HepG2 (cell line): Measurements from ENCODE around the gene PPP1R27. TPM values are rescaled to one million over a fixed set of nuclear protein-coding genes. Genes with fewer than 3 reads are reported as not detected.

Experiments
- EED ChIP-seq: sonication (generic); formaldehyde crosslinking; IDR thresholded peaks from 2 replicates; pipeline ENCODE4 v1.5.0; 2020; ENCODE audit warnings: mild to moderate bottlenecking, missing genetic modification reagents
- HES4 ChIP-seq: sonication (generic); formaldehyde crosslinking; IDR thresholded peaks from 2 replicates; pipeline ENCODE4 v1.9.0; 2021; ENCODE audit warnings: mild to moderate bottlenecking, missing genetic modification reagents, borderline replicate concordance
- IRX3 ChIP-seq: sonication (generic); formaldehyde crosslinking; IDR thresholded peaks from 2 replicates; pipeline ENCODE4 v1.8.1; 2023; ENCODE audit warnings: mild to moderate bottlenecking, low read depth, missing genetic modification reagents, borderline replicate concordance
- KDM2A ChIP-seq: sonication (generic); formaldehyde crosslinking; IDR thresholded peaks from 2 replicates; pipeline ENCODE4 v1.4.0; 2020; ENCODE audit warnings: low read depth, missing genetic modification reagents, borderline replicate concordance
- MED1 ChIP-seq: sonication (generic); formaldehyde crosslinking; IDR thresholded peaks from 2 replicates; pipeline ENCODE4 v1.4.0; 2020; ENCODE audit warnings: missing genetic modification reagents
- POLR2AphosphoS5 ChIP-seq: IDR thresholded peaks from 2 replicates; pipeline ENCODE4 v1.6.1; 2012; ENCODE audit warnings: low read depth, low read length
- RBM39 ChIP-seq: fragments of 200-400 bp; formaldehyde crosslinking; IDR thresholded peaks from one replicate; pipeline ENCODE4 v1.6.1; 2018; ENCODE audit warnings: antibody characterized with exemption, mild to moderate bottlenecking, low read depth, low read length; ENCODE audit not compliant: poor library complexity, severe bottlenecking
- SMYD3 ChIP-seq: sonication (generic); formaldehyde crosslinking; IDR thresholded peaks from 2 replicates; pipeline ENCODE4 v1.8.1; 2023; ENCODE audit warnings: mild to moderate bottlenecking, missing genetic modification reagents
- SP2 ChIP-seq: sonication (generic); formaldehyde crosslinking; IDR thresholded peaks from 2 replicates; pipeline ENCODE4 v1.5.1; 2020; ENCODE audit warnings: mild to moderate bottlenecking, missing genetic modification reagents
- SP4 ChIP-seq: sonication (generic); formaldehyde crosslinking; IDR thresholded peaks from 2 replicates; pipeline ENCODE4 v1.8.1; 2023; ENCODE audit warnings: mild to moderate bottlenecking, missing genetic modification reagents
- ZNF263 ChIP-seq: sonication (generic); formaldehyde crosslinking; IDR thresholded peaks from 2 replicates; pipeline ENCODE4 v1.4.0; 2020; ENCODE audit warnings: missing genetic modification reagents
- ZNF317 ChIP-seq: sonication (generic); formaldehyde crosslinking; IDR thresholded peaks from 2 replicates; pipeline ENCODE4 v1.5.0; 2020; ENCODE audit warnings: mild to moderate bottlenecking, missing genetic modification reagents
- ZNF841 ChIP-seq: sonication (generic); formaldehyde crosslinking; IDR thresholded peaks from 2 replicates; pipeline ENCODE4 v1.8.1; 2023; ENCODE audit warnings: missing genetic modification reagents, borderline replicate concordance
- polyA plus RNA-seq, 8 experiments: library from polyadenylated mRNA; depleted of rRNA in 3 of 8; stranded (reverse) in 7 of 8; unstranded in 1 of 8; fragments of >200 nt; fragmentation: Illumina TruSeq in 4 of 8; extraction: Trizol in 4 of 8; gene quantifications; 2 replicates each; pipeline versions ENCODE4 v1.2.1 to v1.2.3, GENCODE V29; 2011 to 2016; ENCODE audit warnings: low read depth in 4 of 8, missing spikeins in 1 of 8, mixed read lengths in 1 of 8; ENCODE audit not compliant: insufficient read depth in 1 of 8
- total RNA-seq, 5 experiments: library from RNA; depleted of rRNA; stranded (reverse); fragments of >200 nt; fragmentation: Illumina TruSeq; extraction: Trizol; gene quantifications; 2 replicates each; pipeline ENCODE4 v1.2.3, GENCODE V29; 2016; ENCODE audit warnings: low read depth in 1 of 5
- TF ChIP-seq, protein P1 (sequence below): sonication (generic); formaldehyde crosslinking; conservative IDR thresholded peaks from 2 replicates; pipeline ENCODE4 v1.8.0; 2022; ENCODE audit warnings: mild to moderate bottlenecking, moderate library complexity, missing genetic modification reagents
- TF ChIP-seq, protein P2 (sequence below): sonication (generic); formaldehyde crosslinking; IDR thresholded peaks from 2 replicates; pipeline ENCODE4 v1.4.0; 2020; ENCODE audit warnings: missing genetic modification reagents
- TF ChIP-seq, protein P3 (sequence below): fragments of 450-650 bp; IDR thresholded peaks from 2 replicates; pipeline ENCODE4 v1.6.1; 2016
- TF ChIP-seq, protein P4 (sequence below): sonication (generic); formaldehyde crosslinking; IDR thresholded peaks from 2 replicates; pipeline ENCODE4 v1.4.0; 2020; ENCODE audit warnings: missing genetic modification reagents

Gene PPP1R27
- total and polyA plus RNA-seq, 2 of the 13 experiments (the other 11 are each of a cell fraction or from before 2014, with no cell fraction given): 0.17 to 1.00 TPM

DNA sequence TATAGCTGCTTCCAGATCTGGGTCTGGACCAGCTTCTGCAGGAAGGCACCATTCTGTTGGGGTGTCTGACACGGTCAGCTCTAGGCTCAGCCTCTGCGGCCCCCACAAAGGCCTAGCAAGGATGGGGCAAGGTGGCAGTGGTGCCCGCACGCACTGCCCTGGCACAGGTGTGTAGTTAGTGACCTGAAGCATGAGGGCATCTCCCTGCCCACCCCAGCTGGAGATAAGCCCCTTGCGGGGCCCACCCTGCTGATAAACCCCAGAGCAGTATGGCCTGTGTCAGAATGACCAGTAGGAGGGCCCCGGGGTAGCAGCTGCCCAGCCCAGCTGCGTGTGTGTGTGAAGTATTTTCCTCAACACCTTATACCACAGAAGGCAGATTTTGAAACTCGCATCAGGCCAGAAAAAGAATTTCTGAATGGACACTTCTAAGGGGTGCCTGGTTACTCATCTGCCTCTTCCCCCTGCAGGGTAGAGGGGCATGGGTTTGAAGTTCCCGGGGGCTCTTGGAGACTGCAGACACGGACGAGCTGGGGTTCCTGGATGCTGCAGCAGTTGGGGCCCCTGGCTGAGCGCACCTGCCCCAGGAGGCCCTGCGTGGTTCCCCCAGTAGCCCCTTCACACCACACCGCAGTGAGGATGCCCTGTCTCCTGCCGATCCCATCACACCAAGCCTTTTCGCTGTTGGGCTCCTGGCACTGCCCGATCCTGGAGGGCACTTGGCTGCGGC is 31.8 kb upstream of the PPP1R27 start (continued):
- TF ChIP-seq, protein P1, sequence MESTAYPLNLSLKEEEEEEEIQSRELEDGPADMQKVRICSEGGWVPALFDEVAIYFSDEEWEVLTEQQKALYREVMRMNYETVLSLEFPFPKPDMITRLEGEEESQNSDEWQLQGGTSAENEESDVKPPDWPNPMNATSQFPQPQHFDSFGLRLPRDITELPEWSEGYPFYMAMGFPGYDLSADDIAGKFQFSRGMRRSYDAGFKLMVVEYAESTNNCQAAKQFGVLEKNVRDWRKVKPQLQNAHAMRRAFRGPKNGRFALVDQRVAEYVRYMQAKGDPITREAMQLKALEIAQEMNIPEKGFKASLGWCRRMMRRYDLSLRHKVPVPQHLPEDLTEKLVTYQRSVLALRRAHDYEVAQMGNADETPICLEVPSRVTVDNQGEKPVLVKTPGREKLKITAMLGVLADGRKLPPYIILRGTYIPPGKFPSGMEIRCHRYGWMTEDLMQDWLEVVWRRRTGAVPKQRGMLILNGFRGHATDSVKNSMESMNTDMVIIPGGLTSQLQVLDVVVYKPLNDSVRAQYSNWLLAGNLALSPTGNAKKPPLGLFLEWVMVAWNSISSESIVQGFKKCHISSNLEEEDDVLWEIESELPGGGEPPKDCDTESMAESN (CRISPR knock-in tag): peak; percentile 60; the same call in 1 of the 2 replicates
- no peak for TF ChIP-seq SMYD3
- 0 out of 2 replicates have a peak, but pooled peaks have one; percentile 4 for TF ChIP-seq MED1 (CRISPR knock-in tag)
- TF ChIP-seq KDM2A: peak; percentile 9; the same call in 1 of the 2 replicates
- 0 out of 2 replicates have a peak, but pooled peaks have one; percentile 8 for TF ChIP-seq ZNF317 (CRISPR knock-in tag)
- TF ChIP-seq IRX3: no peak
- TF ChIP-seq, protein P2, sequence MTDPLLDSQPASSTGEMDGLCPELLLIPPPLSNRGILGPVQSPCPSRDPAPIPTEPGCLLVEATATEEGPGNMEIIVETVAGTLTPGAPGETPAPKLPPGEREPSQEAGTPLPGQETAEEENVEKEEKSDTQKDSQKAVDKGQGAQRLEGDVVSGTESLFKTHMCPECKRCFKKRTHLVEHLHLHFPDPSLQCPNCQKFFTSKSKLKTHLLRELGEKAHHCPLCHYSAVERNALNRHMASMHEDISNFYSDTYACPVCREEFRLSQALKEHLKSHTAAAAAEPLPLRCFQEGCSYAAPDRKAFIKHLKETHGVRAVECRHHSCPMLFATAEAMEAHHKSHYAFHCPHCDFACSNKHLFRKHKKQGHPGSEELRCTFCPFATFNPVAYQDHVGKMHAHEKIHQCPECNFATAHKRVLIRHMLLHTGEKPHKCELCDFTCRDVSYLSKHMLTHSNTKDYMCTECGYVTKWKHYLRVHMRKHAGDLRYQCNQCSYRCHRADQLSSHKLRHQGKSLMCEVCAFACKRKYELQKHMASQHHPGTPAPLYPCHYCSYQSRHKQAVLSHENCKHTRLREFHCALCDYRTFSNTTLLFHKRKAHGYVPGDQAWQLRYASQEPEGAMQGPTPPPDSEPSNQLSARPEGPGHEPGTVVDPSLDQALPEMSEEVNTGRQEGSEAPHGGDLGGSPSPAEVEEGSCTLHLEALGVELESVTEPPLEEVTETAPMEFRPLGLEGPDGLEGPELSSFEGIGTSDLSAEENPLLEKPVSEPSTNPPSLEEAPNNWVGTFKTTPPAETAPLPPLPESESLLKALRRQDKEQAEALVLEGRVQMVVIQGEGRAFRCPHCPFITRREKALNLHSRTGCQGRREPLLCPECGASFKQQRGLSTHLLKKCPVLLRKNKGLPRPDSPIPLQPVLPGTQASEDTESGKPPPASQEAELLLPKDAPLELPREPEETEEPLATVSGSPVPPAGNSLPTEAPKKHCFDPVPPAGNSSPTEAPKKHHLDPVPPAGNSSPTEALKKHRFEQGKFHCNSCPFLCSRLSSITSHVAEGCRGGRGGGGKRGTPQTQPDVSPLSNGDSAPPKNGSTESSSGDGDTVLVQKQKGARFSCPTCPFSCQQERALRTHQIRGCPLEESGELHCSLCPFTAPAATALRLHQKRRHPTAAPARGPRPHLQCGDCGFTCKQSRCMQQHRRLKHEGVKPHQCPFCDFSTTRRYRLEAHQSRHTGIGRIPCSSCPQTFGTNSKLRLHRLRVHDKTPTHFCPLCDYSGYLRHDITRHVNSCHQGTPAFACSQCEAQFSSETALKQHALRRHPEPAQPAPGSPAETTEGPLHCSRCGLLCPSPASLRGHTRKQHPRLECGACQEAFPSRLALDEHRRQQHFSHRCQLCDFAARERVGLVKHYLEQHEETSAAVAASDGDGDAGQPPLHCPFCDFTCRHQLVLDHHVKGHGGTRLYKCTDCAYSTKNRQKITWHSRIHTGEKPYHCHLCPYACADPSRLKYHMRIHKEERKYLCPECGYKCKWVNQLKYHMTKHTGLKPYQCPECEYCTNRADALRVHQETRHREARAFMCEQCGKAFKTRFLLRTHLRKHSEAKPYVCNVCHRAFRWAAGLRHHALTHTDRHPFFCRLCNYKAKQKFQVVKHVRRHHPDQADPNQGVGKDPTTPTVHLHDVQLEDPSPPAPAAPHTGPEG (CRISPR knock-in tag): peak; percentile 54; the same call in 1 of the 2 replicates
- TF ChIP-seq ZNF263 (CRISPR knock-in tag): no peak; the same call in 1 of the 2 replicates
- no peak for TF ChIP-seq HES4 (CRISPR knock-in tag)
- TF ChIP-seq ZNF841 (CRISPR knock-in tag): 0 out of 2 replicates have a peak, but pooled peaks have one; percentile 2
- TF ChIP-seq RBM39: peak; percentile 62
- 0 out of 2 replicates have a peak, but pooled peaks have one; percentile 2 for TF ChIP-seq EED (CRISPR knock-in tag)
- TF ChIP-seq POLR2AphosphoS5: peak; percentile 15; the same call in 1 of the 2 replicates
- peak; percentile 8; the same call in 1 of the 2 replicates for TF ChIP-seq SP4
- no peak for TF ChIP-seq SP2 (CRISPR knock-in tag)
- TF ChIP-seq, protein P3, sequence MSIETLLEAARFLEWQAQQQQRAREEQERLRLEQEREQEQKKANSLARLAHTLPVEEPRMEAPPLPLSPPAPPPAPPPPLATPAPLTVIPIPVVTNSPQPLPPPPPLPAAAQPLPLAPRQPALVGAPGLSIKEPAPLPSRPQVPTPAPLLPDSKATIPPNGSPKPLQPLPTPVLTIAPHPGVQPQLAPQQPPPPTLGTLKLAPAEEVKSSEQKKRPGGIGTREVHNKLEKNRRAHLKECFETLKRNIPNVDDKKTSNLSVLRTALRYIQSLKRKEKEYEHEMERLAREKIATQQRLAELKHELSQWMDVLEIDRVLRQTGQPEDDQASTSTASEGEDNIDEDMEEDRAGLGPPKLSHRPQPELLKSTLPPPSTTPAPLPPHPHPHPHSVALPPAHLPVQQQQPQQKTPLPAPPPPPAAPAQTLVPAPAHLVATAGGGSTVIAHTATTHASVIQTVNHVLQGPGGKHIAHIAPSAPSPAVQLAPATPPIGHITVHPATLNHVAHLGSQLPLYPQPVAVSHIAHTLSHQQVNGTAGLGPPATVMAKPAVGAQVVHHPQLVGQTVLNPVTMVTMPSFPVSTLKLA: no peak
- TF ChIP-seq, protein P4, sequence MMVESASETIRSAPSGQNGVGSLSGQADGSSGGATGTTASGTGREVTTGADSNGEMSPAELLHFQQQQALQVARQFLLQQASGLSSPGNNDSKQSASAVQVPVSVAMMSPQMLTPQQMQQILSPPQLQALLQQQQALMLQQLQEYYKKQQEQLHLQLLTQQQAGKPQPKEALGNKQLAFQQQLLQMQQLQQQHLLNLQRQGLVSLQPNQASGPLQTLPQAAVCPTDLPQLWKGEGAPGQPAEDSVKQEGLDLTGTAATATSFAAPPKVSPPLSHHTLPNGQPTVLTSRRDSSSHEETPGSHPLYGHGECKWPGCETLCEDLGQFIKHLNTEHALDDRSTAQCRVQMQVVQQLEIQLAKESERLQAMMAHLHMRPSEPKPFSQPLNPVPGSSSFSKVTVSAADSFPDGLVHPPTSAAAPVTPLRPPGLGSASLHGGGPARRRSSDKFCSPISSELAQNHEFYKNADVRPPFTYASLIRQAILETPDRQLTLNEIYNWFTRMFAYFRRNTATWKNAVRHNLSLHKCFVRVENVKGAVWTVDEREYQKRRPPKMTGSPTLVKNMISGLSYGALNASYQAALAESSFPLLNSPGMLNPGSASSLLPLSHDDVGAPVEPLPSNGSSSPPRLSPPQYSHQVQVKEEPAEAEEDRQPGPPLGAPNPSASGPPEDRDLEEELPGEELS (CRISPR knock-in tag): 0 out of 2 replicates have a peak, but pooled peaks have one; percentile 6
